ENCODE data around the gene THOC5. TPM values are rescaled to one million over a fixed set of nuclear protein-coding genes. Genes with fewer than 3 reads are reported as not detected.

Gene THOC5
- total and polyA plus RNA-seq, 12 donors: 32.0 to 77.9 (median 39.0) TPM

DNA sequence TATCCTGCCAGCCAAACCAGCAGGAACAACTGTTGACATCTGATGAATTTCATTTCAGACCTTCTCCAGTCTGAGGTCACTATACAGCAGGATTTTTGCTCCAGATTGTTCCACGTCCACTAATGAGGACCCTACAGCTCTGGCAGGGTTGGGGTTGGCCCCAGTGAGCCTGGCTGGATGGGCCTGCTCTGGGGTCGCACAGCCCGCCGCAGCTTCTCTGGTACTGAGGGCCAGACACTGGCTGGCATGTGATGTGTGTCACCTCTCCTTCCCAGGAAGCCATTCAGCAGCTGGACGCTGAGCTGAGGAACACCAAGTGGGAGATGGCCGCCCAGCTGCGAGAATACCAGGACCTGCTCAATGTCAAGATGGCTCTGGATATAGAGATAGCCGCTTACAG is 68.1 kb downstream of the THOC5 start:
- H3K4me3 ChIP-seq: no peak overlapping the region
- TF ChIP-seq, protein P1, sequence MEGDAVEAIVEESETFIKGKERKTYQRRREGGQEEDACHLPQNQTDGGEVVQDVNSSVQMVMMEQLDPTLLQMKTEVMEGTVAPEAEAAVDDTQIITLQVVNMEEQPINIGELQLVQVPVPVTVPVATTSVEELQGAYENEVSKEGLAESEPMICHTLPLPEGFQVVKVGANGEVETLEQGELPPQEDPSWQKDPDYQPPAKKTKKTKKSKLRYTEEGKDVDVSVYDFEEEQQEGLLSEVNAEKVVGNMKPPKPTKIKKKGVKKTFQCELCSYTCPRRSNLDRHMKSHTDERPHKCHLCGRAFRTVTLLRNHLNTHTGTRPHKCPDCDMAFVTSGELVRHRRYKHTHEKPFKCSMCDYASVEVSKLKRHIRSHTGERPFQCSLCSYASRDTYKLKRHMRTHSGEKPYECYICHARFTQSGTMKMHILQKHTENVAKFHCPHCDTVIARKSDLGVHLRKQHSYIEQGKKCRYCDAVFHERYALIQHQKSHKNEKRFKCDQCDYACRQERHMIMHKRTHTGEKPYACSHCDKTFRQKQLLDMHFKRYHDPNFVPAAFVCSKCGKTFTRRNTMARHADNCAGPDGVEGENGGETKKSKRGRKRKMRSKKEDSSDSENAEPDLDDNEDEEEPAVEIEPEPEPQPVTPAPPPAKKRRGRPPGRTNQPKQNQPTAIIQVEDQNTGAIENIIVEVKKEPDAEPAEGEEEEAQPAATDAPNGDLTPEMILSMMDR (IDR thresholded peaks at IDR 0.05): no peak
- H3K27me3 ChIP-seq: peaks cover 12 to 32% (median 29%) of the 10 kb centered on the region in 7 donors
- H3K27ac ChIP-seq: no peak overlapping the region
- ATAC-seq: no peak
- no peaks in the 10 kb centered on the region for H3K36me3 ChIP-seq
- no peak for DNase-seq
- H3K4me1 ChIP-seq: peaks cover 0 to 12% (median 7%) of the 10 kb centered on the region in 9 donors
- intact Hi-C loops (cut with DNase I): no loop called here
- no peaks in the 10 kb centered on the region for H3K9me3 ChIP-seq
- WGBS, 2 donors: 83 to 92% methylated on average over 8 of the region's 8 CpGs

DNA sequence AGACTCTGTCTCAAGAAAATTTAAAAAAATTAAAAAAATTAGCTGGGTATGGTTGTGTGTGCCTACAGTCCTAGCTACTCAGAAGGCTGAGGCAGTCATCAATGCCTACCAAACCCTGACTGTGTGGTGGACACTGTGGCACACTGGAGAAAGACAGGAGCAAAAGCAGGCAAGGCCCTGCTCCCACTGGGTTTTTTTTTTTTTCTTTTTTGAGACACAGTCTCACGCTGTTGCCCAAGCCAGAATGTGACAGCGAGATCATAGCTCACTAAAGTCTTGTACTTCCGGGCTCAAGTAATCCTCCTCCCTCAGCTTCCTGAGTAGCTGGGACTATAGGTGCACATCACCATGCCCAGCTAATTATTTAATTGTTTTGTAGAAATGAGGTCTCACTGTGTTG is 68.9 kb downstream of the THOC5 start:
- DNase-seq (no peak), ATAC-seq (no peak)
- peaks cover 19 to 40% (median 38%) of the 10 kb centered on the region in 7 donors for H3K27me3 ChIP-seq
- TF ChIP-seq, protein P1 (IDR thresholded peaks at IDR 0.05): no peak
- H3K4me1 ChIP-seq: peaks cover 2 to 20% (median 14%) of the 10 kb centered on the region in 9 donors
- H3K27ac ChIP-seq: no peak overlapping the region
- 90% methylated on average over 3 of the region's 3 CpGs for WGBS, 2 donors
- H3K36me3 ChIP-seq: no peaks in the 10 kb centered on the region
- no peak overlapping the region for H3K4me3 ChIP-seq
- intact Hi-C loops (cut with DNase I): no loop called here
- H3K9me3 ChIP-seq: no peaks in the 10 kb centered on the region

DNA sequence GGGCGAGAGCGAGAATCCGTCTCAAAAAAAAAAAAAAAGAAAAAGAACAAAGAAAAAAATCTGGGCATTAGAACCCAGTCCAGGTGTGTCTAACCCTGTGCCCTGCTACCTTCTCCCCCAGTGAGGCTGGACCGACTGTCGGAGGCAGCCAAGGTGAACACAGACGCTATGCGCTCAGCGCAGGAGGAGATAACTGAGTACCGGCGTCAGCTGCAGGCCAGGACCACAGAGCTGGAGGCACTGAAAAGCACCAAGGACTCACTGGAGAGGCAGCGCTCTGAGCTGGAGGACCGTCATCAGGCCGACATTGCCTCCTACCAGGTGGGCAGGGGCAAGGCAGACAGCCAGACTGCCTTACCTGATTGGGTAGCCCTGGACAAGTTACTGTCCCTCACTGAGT is 70.3 kb downstream of the THOC5 start:
- Histone ChIP-seq H3K27ac (no peak overlapping the region), H3K9me3 (no peaks in the 10 kb centered on the region), H3K27me3 (peaks cover 19 to 54% (median 51%) of the 10 kb centered on the region in 7 donors), H3K36me3 (no peaks in the 10 kb centered on the region), H3K4me3 (no peak overlapping the region), H3K4me1 (peaks cover 2 to 22% (median 14%) of the 10 kb centered on the region in 9 donors)
- TF ChIP-seq, protein P1 (IDR thresholded peaks at IDR 0.05): no peak
- intact Hi-C loops (cut with DNase I): no loop called here
- DNase-seq (no peak), ATAC-seq (no peak)
- WGBS, 2 donors: 86 to 93% methylated on average over 13 of the region's 13 CpGs

DNA sequence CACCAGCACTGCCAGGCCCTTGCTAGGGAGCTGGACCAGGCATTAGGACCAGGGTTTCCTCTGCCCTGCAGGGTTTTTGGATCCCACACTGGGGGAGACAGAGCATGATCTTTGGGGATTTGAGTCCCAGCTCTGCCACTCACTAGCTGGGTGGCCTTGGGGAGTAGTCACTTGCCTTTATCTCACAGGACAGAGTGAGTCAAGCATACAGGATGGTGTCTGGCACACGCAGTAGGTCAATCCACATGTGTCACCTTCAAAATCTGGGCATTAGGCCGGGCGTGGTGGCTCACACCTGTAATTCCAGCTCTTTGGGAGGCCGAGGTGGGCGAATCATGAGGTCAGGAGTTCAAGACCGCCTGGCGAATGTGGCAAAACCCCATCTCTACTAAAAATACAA is 70.8 kb downstream of the THOC5 start:
- Histone ChIP-seq H3K9me3 (no peaks in the 10 kb centered on the region), H3K4me3 (no peak overlapping the region), H3K27me3 (peaks cover 19 to 59% (median 57%) of the 10 kb centered on the region in 7 donors), H3K36me3 (no peaks in the 10 kb centered on the region), H3K4me1 (peaks cover 2 to 27% (median 14%) of the 10 kb centered on the region in 9 donors), H3K27ac (no peak overlapping the region)
- no peak for ATAC-seq
- TF ChIP-seq, protein P1 (IDR thresholded peaks at IDR 0.05): no peak
- no peak for DNase-seq
- intact Hi-C loops (cut with DNase I): no loop called here
- 91 to 92% methylated on average over 7 of the region's 7 CpGs for WGBS, 2 donors
